Smooth muscle cell of the brain vasculature (primary cell): Measurements from ENCODE around the gene PIGQ.
A peak's percentile ranks its signal among the peaks of the same experiment; 100 is the strongest.
"Not testable (repeated sequence)": the region's sequence is repeated elsewhere in the genome, so short reads cannot be mapped to it uniquely, and the experiment has no call there.

Experiments used
- DNase-seq: peaks from one replicate; pipeline ENCODE4 v3.0.0-alpha.2; 2012; ENCODE audit warnings: low read depth, low spot score

Gene PIGQ

GRCh38 chr16:586047-586644, 16.4 kb downstream of the PIGQ start:
- DNase-seq, result no peak

- DNase-seq, result no peak
These were observed 17.1 kb downstream of the PIGQ start for GRCh38 chr16:586645-587590.

GRCh38 chr16:588639-588888, 18.8 kb downstream of the PIGQ start:
- no peak for DNase-seq

GRCh38 chr16:588889-589657, 19.3 kb downstream of the PIGQ start:
- peak; percentile 93 for DNase-seq

GRCh38 chr16:589658-590187, 20.0 kb downstream of the PIGQ start, which contains the start of gene RAB40C:
Gene RAB40C (plus strand): TSS chr16:590066. CDS start chr16:590292, 226 bp downstream.
- DNase-seq, result peak; percentile 96

- DNase-seq, result no peak
These were observed 20.5 kb downstream of the PIGQ start for GRCh38 chr16:590188-590814.

- DNase-seq, result no peak
These were observed 21.0 kb downstream of the PIGQ start for GRCh38 chr16:590815-591200.

GRCh38 chr16:591231-591630, 21.5 kb downstream of the PIGQ start:
- DNase-seq, result no peak

- DNase-seq, result no peak
These were observed 22.2 kb downstream of the PIGQ start for GRCh38 chr16:591892-592517.

GRCh38 chr16:592518-593306, 22.9 kb downstream of the PIGQ start:
- DNase-seq, result peak; percentile 65

- no peak for DNase-seq
These were observed 23.6 kb downstream of the PIGQ start for GRCh38 chr16:593406-593805.

- no peak for DNase-seq
These were observed 24.0 kb downstream of the PIGQ start for GRCh38 chr16:593807-594206.

- DNase-seq, result no peak
These were observed 25.3 kb downstream of the PIGQ start for GRCh38 chr16:595094-595528.

- DNase-seq, result no peak
These were observed 26.4 kb downstream of the PIGQ start for GRCh38 chr16:595942-596735.

- DNase-seq, result no peak
These were observed 26.9 kb downstream of the PIGQ start for GRCh38 chr16:596736-597060.

- DNase-seq, result not testable (repeated sequence)
These were observed 27.9 kb downstream of the PIGQ start for GRCh38 chr16:597655-598054.

GRCh38 chr16:598823-599739, 29.3 kb downstream of the PIGQ start:
- no peak for DNase-seq

- no peak for DNase-seq
These were observed 31.0 kb downstream of the PIGQ start for GRCh38 chr16:600781-601180.

GRCh38 chr16:603933-604332, 34.2 kb downstream of the PIGQ start:
- no peak for DNase-seq
